ENCODE measurements around the gene GZMA.

Gene GZMA

DNA sequence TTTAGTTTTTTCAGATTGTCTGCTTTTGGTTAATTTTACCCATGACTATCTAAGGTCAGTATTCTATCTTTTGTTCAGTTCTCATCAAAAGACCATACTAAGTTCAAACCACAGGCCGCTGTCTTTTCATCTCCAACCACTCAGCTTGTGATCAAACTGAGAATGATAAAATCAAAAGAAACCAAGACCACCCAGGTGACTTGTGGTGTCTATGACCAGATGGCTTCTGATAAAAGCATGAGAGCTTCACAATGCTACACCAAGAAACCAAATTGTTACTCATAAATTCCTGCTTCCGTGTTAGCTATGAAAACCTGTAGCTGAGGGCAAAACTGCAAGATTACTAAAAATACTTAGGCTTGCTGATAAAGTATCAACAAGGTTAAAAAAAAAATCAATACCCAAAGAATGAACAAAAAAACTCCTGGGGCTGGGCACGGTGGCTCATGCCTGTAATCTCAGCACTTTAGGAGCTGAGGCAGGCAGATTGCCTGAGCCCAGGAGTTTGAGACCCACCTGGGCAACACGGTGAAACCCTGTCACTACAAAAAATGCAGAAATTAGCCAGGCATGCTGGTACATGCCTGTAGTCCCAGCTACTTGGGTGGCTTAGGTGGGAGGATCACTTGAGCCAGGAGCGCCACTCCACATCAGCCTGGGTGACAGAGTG lies 31.7 kb downstream of the GZMA start:
- DNase-seq (ENCODE audit: low read depth in 1 of 2, low spot score in 1 of 2) = no peak
- TF ChIP-seq JUND (IDR thresholded peaks at IDR 0.05; ENCODE audit: low read depth) = no peak
- in situ Hi-C loops (cut with HindIII; ENCODE audit: low pct_unique_long_range_greater_than_20kb, low sequenced_read_pairs) = loop anchor here (25.0 kb wide), 1 partner anchor 197 kb away; no protein-coding TSS in a partner anchor

DNA sequence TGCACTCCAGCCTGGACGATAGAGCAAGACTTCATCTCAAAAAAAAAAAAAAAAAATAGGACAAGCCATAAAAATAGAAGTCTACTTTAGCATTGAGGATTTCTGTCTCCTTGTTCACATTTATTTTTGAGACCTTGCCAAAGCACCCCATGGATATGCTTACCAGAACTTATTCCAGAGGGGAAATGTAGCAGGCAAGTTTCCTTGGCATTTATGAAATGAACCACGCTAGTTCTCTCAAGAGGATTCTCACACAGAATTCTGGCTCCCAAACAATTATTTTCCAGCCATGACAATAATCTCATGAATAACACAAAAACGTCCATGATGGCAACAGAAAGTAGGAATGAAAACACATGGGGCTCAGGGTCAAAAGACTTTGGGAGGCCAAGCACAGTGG lies 34.1 kb downstream of the GZMA start:
- in situ Hi-C loops (cut with HindIII; ENCODE audit: low pct_unique_long_range_greater_than_20kb, low sequenced_read_pairs) = loop anchor here (25.0 kb wide), 1 partner anchor 199 kb away; no protein-coding TSS in a partner anchor
- TF ChIP-seq JUND (IDR thresholded peaks at IDR 0.05; ENCODE audit: low read depth) = no peak
- no peak for DNase-seq (ENCODE audit: low read depth in 1 of 2, low spot score in 1 of 2)

DNA sequence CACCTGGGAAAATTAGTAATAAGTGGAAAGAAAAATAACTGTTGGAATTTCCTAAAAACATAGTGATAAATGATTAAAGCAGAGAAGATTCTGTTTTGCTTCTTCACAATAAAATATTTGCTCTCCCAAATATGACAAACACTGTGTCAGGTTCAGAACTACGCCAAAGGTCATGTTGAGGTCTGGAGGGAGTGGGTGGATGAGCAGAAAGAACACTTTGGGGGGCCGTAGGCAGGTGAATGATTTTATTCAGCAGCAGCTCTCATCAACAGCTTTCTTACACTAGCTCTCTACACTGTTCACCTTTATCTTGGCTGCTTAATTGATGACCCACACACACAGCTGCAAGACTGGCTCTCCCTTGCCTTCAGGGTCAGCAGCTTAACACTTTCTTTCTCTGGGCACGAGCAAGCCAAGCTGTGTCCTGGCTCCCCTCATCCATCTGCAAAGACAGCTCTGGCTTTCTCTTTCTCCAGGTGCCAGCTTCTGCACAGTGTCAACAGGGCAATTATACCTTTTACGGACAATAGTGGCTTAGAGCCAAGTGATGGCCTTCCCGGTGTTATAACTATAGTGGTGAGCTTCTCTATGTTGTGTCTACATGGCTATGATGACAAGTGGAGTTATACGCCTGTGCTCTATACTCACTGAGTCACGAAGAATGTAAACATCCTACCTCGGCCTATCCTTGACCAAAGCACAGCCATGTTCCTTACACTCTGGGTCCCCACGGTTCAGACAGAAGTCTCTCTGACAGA lies 38.6 kb downstream of the GZMA start:
- no peak for TF ChIP-seq JUND (IDR thresholded peaks at IDR 0.05; ENCODE audit: low read depth)
- no peak for DNase-seq (ENCODE audit: low read depth in 1 of 2, low spot score in 1 of 2)
- in situ Hi-C loops (cut with HindIII; ENCODE audit: low pct_unique_long_range_greater_than_20kb, low sequenced_read_pairs) = loop anchor here (25.0 kb wide), 1 partner anchor 204 kb away; no protein-coding TSS in a partner anchor

DNA sequence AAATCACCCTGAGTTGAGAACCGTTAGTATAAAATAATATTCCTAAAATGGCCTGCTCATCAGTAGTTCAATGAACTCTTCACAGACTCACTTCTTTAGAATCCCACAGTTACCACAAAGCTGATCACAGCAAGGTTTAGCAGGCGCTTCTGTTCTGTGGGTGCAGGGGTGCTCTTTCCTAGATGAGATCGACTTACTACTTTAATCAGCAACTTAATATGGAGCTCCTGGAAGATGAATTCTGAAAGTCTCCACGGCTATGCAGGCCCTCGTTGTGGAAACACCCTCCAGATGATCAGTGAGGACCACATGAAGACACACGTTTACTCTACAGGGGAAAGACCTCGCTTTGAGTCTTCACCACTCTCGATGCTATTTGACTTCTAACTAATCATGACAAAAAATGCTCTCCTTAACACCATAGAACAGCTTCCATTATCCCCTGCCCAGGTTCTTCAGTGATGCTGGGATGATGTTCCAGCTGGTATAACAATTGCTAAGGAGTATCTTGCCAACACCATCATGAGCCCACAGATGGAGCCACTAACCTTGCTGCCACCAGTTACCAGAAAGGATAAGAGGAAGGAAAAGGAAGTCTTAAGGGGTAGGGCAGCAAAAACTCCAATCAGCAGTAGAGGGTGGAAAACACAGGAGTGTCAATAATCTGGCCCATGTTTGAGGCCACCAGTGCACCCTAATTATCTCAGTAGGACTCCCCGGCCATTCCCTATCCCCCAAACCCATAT lies 39.7 kb downstream of the GZMA start:
- DNase-seq (ENCODE audit: low read depth in 1 of 2, low spot score in 1 of 2) = no peak
- in situ Hi-C loops (cut with HindIII; ENCODE audit: low pct_unique_long_range_greater_than_20kb, low sequenced_read_pairs) = loop anchor here (25.0 kb wide), 1 partner anchor 205 kb away; no protein-coding TSS in a partner anchor
- no peak for TF ChIP-seq JUND (IDR thresholded peaks at IDR 0.05; ENCODE audit: low read depth)

DNA sequence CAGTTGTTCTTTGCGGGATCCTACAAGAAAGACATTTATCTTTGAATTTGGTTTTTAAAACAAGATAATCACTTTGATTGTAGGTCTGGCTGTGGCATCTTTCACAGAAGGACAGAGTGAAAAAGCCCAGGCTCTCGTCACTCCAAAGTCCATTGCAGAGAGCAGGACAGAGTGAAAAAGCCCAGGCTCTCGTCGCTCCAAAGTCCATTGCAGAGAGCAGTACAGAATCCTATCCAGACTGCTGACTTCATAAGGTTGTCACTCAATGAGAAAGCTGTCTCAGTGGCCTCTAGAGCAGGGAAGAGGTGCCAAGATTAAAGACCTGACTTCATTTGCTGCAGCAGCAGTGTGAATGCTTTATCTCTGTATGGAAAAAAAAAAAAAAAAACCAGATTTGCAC lies 41.2 kb downstream of the GZMA start:
- in situ Hi-C loops (cut with HindIII; ENCODE audit: low pct_unique_long_range_greater_than_20kb, low sequenced_read_pairs) = loop anchor here (25.0 kb wide), 1 partner anchor 206 kb away; no protein-coding TSS in a partner anchor
- no peak for TF ChIP-seq JUND (IDR thresholded peaks at IDR 0.05; ENCODE audit: low read depth)

DNA sequence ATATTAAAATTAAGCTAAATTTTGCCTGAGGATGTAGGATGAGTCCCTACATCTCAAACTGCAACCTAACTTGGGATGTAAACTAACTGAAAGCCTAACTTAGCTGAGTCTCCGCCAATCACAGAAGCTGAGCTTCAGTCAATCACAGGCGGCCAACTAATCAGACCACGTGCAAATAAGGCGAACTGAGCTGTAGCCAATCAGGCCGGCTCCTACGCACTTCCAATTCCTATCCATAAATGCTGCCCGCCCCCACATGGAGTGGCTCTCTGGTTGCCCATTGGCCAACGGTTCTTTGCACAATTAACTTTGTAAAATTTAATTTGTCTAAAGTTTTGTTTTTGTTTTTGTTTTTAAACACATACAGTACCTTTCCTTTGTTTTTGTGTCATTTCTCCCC lies 43.6 kb downstream of the GZMA start:
- peak in 1 of 2 experiments; percentile 59 for DNase-seq (ENCODE audit: low read depth in 1 of 2, low spot score in 1 of 2)
- in situ Hi-C loops (cut with HindIII; ENCODE audit: low pct_unique_long_range_greater_than_20kb, low sequenced_read_pairs) = loop anchor here (25.0 kb wide), 1 partner anchor 209 kb away; no protein-coding TSS in a partner anchor

More for the DNA sequence above, 41.2 kb downstream of the GZMA start:
- no peak for DNase-seq (ENCODE audit: low read depth in 1 of 2, low spot score in 1 of 2)

DNA sequence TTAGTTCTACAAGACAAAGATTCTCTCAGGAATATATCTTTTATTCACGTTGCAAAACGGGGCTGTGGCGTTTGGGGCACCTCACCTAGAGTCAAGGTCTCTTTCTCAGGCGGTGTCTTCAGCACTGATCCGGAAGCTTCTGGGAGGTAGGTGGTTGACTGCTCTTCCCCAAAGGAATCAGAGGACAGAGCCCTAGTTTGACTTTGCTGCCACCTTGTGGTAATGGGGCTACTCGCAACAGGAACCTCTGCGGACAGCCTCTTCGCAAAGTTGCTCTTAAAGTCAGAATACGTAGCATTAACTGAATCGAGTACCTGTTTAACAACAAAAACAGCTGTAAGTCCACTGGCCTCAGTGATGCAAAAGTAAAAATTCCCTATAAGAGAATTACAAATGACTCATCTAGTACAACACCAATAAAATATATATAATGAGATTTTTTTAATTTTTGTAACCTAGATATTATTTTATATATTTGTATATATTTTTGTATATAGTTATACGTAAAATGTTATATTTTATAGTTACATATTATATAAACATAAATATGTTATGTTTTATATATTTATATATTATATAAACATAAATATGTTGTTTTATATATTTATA lies 44.2 kb downstream of the GZMA start:
- in situ Hi-C loops (cut with HindIII; ENCODE audit: low pct_unique_long_range_greater_than_20kb, low sequenced_read_pairs) = loop anchor here (25.0 kb wide), 1 partner anchor 209 kb away; no protein-coding TSS in a partner anchor
- TF ChIP-seq JUND (IDR thresholded peaks at IDR 0.05; ENCODE audit: low read depth) = no peak
- peak; percentile 63 to 94 for DNase-seq (ENCODE audit: low read depth in 1 of 2, low spot score in 1 of 2)

More for the DNA sequence above, 43.6 kb downstream of the GZMA start:
- no peak for TF ChIP-seq JUND (IDR thresholded peaks at IDR 0.05; ENCODE audit: low read depth)

DNA sequence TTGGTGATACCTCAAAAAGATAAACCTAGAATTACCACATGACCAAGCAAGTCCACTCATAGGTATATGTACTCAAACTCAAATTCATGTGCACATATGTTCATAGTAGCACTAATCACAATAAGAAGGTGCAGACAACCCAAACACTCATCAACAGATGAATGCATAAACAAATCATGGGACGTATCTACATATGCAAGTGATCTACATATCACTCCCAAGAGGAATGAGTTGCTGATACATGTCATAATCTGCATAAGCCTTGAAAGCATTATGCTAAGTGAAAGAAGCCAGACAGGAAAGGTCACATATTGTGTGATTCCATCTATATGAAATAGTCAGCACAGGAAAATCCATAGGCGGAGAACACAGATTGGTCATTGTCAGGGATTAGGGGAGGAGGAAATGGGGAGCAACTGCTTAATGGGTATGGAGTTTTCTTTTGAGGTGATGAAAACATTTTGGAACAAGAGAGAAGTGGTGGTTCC lies 46.9 kb downstream of the GZMA start:
- DNase-seq (ENCODE audit: low read depth in 1 of 2, low spot score in 1 of 2) = no peak
- in situ Hi-C loops (cut with HindIII; ENCODE audit: low pct_unique_long_range_greater_than_20kb, low sequenced_read_pairs) = loop anchor here (25.0 kb wide), 1 partner anchor 212 kb away; no protein-coding TSS in a partner anchor
- TF ChIP-seq JUND (IDR thresholded peaks at IDR 0.05; ENCODE audit: low read depth) = no peak

DNA sequence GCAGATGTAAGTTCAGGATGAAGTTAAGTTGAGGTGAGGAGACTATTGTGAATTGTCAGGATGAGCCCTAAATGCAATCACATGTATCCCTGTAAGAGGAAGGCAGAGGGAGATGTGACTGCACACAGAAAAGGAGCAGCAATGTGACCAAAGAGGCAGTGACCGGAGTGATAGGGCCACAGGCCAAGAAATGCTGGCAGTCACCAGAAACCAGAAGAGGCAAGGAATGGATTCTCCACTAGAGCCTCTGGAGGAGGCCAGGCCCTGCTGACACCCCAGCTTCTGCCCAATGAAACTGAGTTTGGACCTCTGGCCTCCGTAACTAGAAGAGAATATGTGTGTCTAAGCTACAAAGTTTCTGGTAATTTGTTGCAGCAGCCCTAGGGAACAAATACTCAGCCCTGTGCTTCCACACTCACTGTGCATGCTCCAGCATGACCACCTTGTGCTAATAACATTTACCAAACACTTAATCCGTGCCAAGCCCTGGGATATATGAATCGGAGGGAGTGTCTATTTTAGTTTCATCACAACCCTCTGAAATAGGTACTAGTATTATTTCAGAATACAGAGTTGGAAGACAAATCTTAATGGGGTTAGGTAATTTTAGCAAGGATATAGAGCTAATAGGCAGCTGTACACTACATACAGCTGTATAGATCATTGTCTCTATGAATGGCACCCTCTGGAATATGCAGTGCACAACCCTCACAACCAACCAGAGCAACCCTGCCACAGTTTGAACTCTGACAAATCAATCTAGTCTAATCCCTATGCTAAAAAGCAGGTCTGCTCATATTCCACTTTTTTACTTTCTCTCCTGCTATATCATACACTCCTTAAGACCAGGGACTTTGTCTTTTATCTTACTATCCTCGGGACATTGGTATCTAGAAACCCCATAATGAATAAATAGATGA lies 49.7 kb downstream of the GZMA start:
- TF ChIP-seq JUND (IDR thresholded peaks at IDR 0.05; ENCODE audit: low read depth) = no peak
- in situ Hi-C loops (cut with HindIII; ENCODE audit: low pct_unique_long_range_greater_than_20kb, low sequenced_read_pairs) = no loop called here
- no peak for DNase-seq (ENCODE audit: low read depth in 1 of 2, low spot score in 1 of 2)

DNA sequence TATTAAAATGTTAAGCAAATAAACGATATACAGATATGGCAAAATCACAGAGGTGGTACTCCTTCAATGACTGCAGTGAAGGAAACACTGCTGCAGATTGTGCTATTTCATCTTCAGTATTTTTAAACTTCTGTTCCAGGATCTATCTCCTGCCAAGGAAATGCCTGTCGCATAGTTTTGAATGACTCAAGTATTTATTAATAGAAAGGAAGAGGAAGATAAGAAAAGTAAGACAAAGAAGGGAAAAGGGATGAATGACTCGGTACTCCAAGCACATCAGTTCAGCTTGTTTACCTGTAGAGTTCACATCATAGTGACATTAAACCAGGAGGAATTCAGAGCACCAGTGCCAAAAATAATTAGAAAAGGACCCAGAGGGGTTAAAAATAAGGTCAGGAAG lies 52.4 kb downstream of the GZMA start:
- no peak for DNase-seq (ENCODE audit: low read depth in 1 of 2, low spot score in 1 of 2)
- TF ChIP-seq JUND (IDR thresholded peaks at IDR 0.05; ENCODE audit: low read depth) = no peak
- in situ Hi-C loops (cut with HindIII; ENCODE audit: low pct_unique_long_range_greater_than_20kb, low sequenced_read_pairs) = no loop called here

Measured in T47D (cell line).